NB4 (cell line): ENCODE data around the gene CHCHD10.
"Not testable (repeated sequence)": the region's sequence is repeated elsewhere in the genome, so short reads cannot be mapped to it uniquely, and the experiment has no call there.

Source experiments
- DNase-seq: peaks from one replicate; pipeline ENCODE4 v3.0.0; 2010; ENCODE audit warnings: low read depth
- H3K4me3 ChIP-seq: one replicate; pipeline ENCODE4 v1.5.1; 2011; ENCODE audit warnings: mild to moderate bottlenecking, low read depth, low read length, moderate library complexity
- CTCF ChIP-seq: IDR thresholded peaks from one replicate; pipeline ENCODE4 v1.5.1; 2012; ENCODE audit warnings: low read depth, low read length
- MAX ChIP-seq: IDR thresholded peaks from 2 replicates; pipeline ENCODE4 v1.6.1; 2011; ENCODE audit warnings: low read depth, low read length
- MYC ChIP-seq: IDR thresholded peaks from 2 replicates; pipeline ENCODE4 v1.6.1; 2011; ENCODE audit warnings: low read depth, low read length
- POLR2A ChIP-seq: IDR thresholded peaks from 2 replicates; pipeline ENCODE4 v1.6.1; 2011; ENCODE audit warnings: mild to moderate bottlenecking; ENCODE audit not compliant: insufficient read length; ENCODE audit errors: extremely low read depth

The CHCHD10 gene

GRCh38 chr22:23744485-23744884, 23.3 kb downstream of the CHCHD10 start:
- no peak for DNase-seq
- no peak overlapping the region for H3K4me3 ChIP-seq
- TF ChIP-seq MAX = no peak
- TF ChIP-seq MYC = no peak
- TF ChIP-seq POLR2A = no peak

GRCh38 chr22:23744001-23744400, 23.8 kb downstream of the CHCHD10 start:
- no peak overlapping the region for H3K4me3 ChIP-seq
- no peak for DNase-seq
- no peak for TF ChIP-seq MYC
- TF ChIP-seq POLR2A = no peak
- no peak for TF ChIP-seq MAX

- H3K4me3 ChIP-seq = no peak overlapping the region
- DNase-seq = no peak
- TF ChIP-seq MAX (no peak), POLR2A (no peak), CTCF (no peak), MYC (no peak)
Observed at GRCh38 chr22:23743303-23743705, 24.5 kb downstream of the CHCHD10 start.

GRCh38 chr22:23742505-23743264, 25.1 kb downstream of the CHCHD10 start:
- no peak for DNase-seq
- TF ChIP-seq MYC (no peak), MAX (no peak), POLR2A (no peak), CTCF (no peak)
- H3K4me3 ChIP-seq = no peak overlapping the region

- TF ChIP-seq MAX (no peak), CTCF (no peak), POLR2A (no peak), MYC (no peak)
Observed at GRCh38 chr22:23737696-23738095, 30.1 kb downstream of the CHCHD10 start.

GRCh38 chr22:23728108-23728507, 39.7 kb downstream of the CHCHD10 start:
- not testable (repeated sequence) for DNase-seq, H3K4me3 ChIP-seq

More at GRCh38 chr22:23737696-23738095, 30.1 kb downstream of the CHCHD10 start:
- DNase-seq = no peak
- no peak overlapping the region for H3K4me3 ChIP-seq

GRCh38 chr22:23722724-23723123, 45.0 kb downstream of the CHCHD10 start:
- no peak for DNase-seq
- no peak overlapping the region for H3K4me3 ChIP-seq
- no peak for TF ChIP-seq POLR2A
- no peak for TF ChIP-seq CTCF
